GM21825 (cell line): ENCODE data around the gene HOXB5.

ENCODE experiments used
- ATAC-seq: cut with Tn5 transposase; IDR thresholded peaks from one replicate; pipeline ENCODE4 v1.9.1; 2021; ENCODE audit warnings: mild to moderate bottlenecking, moderate library complexity; ENCODE audit not compliant: unreplicated experiment

The HOXB5 gene

DNA sequence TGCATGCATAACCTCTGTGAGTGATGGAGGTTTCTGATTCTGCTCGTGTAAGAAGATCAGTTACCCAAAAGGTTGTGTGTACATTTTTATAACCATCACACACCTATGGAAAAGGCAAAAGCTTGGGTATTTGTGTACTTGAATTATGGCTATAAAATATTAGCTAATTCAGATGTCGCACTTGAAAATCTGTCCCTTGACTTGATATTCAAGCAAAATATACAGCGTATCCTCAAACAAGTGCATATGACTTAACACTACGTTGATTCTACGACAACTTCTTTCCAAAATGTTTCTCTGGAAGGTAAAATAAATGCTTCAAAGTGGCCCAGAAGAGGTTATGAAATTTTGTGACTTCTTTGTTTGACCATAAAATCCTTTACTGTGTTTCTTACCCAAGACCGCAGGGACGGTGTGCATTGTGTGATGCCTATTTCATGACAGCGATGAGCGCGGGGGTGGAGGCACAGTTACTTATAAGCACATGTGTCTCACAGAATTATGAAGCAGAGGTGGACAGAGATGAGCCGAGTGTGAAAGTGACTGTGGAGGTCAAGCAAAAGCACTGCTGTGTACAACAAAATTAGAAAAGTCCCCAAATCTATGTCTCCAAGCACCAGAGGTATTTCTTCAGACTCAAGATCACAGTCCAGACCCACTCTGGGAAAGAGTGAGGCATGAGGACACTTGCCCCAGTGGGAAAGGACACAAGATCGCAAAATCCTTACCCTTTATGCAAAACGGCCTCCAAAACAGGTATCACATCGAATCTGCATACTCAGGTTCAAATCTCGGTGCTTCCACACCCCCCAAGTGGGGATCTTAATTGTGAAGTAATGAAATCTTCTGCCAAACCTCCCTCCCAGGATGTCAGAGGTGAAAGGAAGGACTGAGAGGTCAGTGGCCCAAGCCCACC lies 36.7 kb upstream of the HOXB5 start:
- no peak for ATAC-seq

GRCh38 chr17:48629411-48629759 lies 35.8 kb upstream of the HOXB5 start:
- no peak for ATAC-seq

- no peak for ATAC-seq
Observed at GRCh38 chr17:48628649-48629410, 35.3 kb upstream of the HOXB5 start.

DNA sequence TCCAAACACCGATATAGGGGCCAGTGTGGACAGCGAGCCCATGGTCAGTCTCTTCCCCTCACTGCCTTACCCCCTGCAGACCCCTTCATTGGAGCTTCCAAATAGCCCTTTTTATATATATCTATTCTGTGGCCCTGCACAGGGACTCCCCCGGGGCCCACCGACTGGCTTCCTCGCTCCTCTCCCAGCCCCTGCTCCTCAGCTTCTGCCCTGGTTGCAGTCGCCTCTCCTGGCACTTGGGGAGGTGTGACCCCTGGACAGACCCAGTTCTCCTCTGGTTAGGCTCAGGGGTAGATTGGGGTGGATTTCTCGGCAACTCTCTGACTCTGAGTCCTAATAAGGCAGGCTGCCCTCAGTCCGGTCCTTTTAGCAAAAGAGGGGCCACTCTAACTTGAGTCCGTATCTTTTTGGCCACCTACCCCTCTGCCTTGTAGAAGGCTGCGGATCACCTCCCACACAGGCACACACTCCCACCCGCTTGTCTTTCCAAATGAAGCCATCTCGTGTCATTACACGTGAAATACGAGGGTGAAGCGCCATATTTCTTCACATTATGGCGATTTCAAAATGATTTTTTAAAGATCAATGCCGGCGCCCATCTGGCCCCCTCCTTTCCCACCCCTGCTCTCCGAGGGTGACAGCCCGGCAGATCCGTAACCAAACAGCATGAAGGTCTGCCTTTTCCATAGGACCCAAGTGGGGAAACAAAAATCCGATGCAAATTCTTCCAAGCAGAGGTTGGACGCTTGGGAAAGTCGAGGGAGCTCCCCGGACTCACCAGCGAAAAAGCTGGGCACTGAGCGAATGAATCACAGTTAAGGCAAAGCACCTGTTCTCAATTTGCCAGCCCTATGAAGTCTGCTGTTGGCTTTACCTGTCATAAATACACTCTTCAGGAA lies 34.3 kb upstream of the HOXB5 start:
- no peak for ATAC-seq

GRCh38 chr17:48627118-48627597 lies 33.6 kb upstream of the HOXB5 start:
- no peak for ATAC-seq

GRCh38 chr17:48626245-48627117 lies 32.9 kb upstream of the HOXB5 start, which contains the start of gene HOXB9:
Gene HOXB9, minus strand, starts transcription at chr17:48626358. Its CDS starts 89 bp downstream, at chr17:48626269.
- no peak for ATAC-seq

GRCh38 chr17:48625495-48626244 lies 32.1 kb upstream of the HOXB5 start:
- no peak for ATAC-seq

DNA sequence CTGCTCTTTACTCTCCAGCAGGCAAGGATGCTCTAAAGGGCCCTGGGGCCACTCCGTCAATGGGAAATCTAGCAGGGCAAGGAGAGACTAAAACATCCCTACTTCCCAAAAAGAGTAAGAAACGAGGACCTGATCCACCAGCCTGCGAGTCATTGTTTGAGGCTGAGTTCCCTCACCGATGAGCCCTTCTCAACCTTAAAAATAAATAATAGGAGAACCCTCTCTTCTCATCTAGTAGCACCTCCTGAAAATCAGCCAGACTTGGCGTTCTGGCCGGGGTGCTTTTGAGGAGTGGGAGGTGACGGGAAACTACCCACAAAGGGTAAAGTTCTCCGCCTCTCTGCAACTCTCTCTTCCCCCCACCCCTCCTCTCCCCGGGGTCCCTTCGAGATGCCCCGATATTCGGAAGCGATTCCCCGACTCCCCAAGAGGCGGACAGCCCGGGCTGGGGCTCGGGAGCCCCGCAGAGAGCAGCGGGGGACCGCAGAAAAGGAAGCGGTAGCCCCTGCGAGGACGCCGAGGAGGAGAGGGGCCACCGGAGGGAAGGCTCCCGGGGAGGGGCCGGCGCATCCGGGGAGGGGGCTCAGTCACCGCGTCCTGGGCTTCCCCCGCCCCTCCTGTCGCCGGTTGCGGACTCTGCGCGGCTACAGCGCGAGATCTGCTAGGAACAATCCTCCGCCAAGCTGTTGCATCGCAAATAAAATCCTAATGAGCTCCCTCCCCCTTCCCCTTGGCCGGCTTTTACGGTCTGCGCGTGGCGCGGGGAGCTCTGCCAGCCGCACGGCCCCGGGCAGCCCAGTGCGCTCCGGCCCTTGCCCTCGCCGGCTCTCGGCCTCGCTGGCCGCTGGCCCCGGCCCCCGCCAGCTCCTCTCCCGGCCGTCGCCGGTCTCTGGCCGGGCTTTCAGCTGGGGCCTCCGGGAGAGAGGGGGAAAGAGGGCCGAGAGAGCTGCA lies 31.2 kb upstream of the HOXB5 start:
- no peak for ATAC-seq

DNA sequence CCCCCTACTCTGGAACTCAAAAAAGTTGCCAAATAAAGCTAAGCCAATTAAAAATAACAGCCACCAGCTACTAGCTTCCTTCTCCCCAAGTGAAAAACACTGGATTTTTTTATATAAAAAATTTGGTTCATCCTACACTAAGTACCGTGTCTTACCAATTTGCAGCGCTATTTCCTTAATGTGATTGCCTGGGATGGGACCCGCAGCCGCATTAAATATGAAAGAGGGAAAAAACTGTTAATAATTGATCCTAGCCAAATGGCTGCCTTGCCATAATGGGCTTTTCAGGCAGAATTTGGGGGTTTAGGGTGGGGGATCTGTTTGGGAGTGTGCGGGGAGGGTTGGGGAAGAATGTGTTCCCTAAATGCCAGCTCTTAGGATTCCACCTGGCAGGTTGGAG lies 30.5 kb upstream of the HOXB5 start:
- ATAC-seq, result no peak

- no peak for ATAC-seq
Observed at GRCh38 chr17:48623583-48623982, 30.0 kb upstream of the HOXB5 start.

- ATAC-seq, result no peak
Observed at GRCh38 chr17:48622857-48623256, 29.3 kb upstream of the HOXB5 start.

DNA sequence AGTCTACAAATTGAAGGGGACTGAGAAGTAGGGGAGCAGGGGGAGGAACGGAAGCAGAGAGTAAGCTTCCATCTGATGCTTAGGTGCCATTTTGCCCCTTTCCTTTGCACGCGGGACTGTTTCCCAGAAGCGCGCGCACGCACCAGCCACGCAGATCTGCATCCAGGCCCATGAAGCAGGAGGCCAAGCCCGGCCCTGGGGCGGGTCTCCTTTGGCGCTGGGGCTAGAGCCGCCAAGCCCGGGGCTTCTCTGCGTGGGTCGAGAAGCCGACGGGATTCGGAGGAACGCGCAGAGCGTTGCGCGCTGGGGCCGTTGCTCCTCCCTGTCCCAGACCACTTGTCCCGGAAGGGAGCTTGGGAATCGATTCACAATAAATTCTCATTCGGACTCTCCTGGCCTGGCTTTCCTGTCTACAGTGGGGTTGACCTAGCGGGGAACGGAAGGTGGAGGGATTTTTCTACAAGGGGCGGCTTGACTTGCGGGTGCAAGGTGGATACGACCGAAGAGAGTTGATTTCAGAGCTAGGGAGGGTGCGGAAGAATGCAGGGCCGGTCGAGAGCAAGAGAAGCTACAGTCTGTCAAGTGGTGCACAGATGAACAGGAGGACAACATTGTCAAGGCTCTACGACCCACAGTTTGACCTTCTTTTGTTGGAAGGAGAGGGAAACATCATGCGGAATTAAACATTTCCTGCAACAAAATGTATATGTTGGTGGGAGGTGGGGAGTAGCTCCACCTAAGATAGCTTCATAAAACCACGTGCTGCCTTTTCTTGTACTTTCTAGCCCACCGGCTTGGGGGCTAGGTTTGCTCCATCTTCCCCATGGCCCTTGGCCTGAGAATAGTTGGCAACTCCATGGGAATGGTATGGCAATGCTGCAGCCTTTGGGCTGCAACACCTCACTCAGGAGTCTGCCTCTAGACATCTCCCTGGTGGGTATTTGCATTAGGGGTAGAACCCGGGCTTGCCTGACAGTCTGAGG lies 28.1 kb upstream of the HOXB5 start:
- ATAC-seq, result no peak

GRCh38 chr17:48620461-48621139 lies 27.0 kb upstream of the HOXB5 start:
- no peak for ATAC-seq

DNA sequence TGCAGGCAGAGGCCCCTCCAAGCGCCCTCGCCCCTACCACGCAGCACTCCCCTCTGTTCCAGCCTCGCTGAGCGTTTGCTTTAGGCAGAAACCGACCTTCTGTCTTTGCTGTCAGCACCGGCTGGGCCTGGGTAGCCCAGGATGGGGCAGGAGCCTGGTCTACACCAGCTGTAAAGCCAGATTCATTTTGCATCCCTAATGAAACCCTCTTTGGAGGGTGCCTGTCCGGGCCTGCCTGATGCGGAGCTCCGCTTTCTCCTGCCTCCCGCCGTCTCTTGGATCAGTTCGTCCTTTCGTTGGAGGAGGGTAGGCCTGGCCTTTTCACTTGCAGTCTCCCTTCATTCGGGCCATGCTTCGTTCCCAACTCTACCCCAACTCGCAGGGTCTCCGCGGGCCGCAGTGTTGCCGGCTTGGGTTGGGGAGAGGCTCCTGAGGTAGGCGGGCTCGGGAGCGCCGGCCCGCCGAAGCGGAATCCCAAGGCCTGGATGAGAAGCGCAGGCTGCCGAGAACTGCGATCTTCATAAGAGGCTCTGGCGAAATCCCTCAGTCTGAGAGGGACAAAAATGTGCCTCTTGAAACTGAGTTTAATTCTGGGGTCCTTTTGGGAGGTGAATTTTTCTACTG lies 26.4 kb upstream of the HOXB5 start:
- ATAC-seq, result no peak

- no peak for ATAC-seq
Observed at GRCh38 chr17:48618256-48618896, 24.8 kb upstream of the HOXB5 start.
